SK-MEL-5 (cell line): ENCODE data around the gene CARD19. TPM values are rescaled to one million over a fixed set of nuclear protein-coding genes. Genes with fewer than 3 reads are reported as not detected.

Experiments
- DNase-seq: peaks from one replicate; pipeline ENCODE4 v3.0.0-alpha.2; 2016; ENCODE audit warnings: low read depth, low spot score
- in situ Hi-C: cut with HindIII; loops from 2 replicates; pipeline ENCODE4 v1.10.0; 2016; ENCODE audit warnings: low sequenced_read_pairs, high pct_unique_total_duplicates, low pct_unique_long_range_greater_than_20kb
- total RNA-seq: library from RNA; depleted of rRNA; stranded (reverse); fragments of >200 nt; shearing (Covaris generic); gene quantifications from 2 replicates; pipeline ENCODE4 v1.2.3, GENCODE V29; 2014

Gene CARD19
- total RNA-seq, 1 experiment from 2014 or later: 46.4 TPM

- DNase-seq: no peak
- in situ Hi-C loops: no loop called here
Observed at GRCh38 chr9:93082841-93083411, 13.1 kb upstream of the CARD19 start.

DNA sequence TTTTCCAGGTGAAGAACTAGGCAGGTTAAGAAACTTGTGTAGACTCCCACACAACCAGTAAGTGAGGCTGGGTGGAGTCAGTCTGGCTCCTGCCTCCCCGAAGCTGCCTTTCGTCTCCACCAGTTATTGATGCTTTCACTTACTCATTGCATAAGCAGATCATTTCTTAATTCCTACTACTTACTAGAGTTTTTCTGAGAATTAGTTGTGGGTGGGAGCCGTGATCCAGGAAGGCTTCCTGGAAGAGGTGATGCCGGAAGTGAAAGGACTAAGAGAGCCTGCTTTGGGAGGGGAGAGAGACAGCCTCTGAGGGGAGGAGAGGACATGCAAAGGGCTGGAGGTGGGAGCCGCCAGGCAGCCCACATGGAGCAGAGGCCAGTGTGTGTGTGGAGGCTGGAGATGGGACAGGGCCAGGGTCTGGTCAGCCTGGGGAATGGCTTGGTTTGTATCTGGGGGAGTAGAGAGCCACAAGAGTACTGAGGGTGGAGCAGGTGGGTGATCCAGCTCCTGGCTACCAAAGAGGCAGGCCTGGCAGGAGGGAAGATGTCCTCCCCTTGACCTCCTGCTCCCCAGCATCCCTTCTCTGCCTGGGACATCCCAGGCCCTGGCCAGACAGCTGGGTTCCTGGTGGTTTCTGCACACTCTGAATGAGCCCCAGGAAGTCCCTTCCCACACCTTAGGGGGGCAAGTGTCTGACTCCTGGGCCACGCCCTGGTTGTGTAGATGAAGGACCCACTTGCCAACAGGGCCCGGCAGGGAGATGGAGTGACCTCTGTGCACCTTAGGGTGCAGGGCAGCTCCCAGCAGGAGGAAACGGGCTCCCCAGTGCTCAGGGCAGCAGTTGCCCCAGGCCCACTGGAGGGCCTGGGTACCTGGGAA, 12.2 kb upstream of the CARD19 start:
- in situ Hi-C loops: no loop called here

DNA sequence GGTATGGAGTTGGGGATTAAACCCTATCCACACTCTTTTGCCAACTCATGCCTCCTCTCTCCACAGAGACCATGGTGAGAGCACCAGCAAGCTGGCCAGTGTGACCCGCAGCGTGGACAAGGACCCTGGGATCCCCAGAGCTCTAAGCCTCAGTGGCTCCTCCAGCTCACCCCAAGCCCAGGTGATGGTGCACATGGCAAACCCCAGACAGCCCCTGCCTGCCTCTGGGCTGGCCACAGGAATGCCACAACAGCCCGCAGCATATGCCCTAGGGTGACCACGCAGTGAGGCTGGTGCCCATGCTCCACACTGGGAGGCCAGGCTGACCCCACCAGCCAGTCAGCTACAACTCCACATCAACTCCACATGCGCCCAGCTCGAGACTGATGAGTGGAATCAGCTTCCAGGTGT, 11.5 kb upstream of the CARD19 start:
- in situ Hi-C loops: no loop called here
- DNase-seq: no peak

More for the DNA sequence above, 12.2 kb upstream of the CARD19 start:
- DNase-seq: no peak

GRCh38 chr9:93085676-93086075, 10.3 kb upstream of the CARD19 start:
- in situ Hi-C loops: no loop called here
- no peak for DNase-seq

- no peak for DNase-seq
- in situ Hi-C loops: no loop called here
Observed at GRCh38 chr9:93086447-93087224, 9.4 kb upstream of the CARD19 start.

DNA sequence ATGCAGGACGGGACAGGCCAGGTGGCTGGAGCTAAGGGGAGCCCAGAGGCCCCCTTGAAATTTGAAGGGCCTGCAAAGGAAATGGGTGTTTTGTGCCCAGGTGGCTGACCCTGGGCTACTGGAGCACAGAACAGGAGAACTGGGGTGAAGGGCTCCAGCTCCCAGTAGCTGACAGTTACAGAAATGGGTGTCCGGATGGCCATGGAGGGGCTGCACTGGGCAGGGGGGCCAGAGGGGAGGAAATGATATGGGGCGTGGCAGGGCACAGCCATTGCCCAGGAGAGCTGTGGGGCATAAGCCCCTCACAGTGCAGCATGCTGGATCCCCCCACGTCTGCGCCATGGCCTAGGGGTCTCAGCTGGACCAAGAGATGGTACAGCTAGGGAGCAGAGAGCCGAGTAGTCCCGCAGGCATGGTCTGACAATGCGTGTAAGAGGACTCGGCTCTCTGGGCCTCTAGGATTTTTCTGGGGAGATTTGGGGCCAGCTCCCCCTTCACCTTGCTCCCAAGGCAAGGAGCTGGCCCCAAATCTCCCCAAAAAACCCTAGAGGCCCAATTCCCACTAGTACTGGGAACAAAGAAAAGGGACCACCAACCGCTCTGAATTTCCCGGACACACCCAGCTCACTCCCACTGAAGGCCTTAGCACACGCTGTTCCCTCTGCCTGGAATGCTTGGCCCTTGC, 7.9 kb upstream of the CARD19 start:
- in situ Hi-C loops: no loop called here
- DNase-seq: no peak

GRCh38 chr9:93088656-93089015, 7.4 kb upstream of the CARD19 start:
- DNase-seq: no peak
- in situ Hi-C loops: no loop called here

- no peak for DNase-seq
- in situ Hi-C loops: no loop called here
Observed at GRCh38 chr9:93089024-93089423, 7.0 kb upstream of the CARD19 start.

- no peak for DNase-seq
- in situ Hi-C loops: no loop called here
Observed at GRCh38 chr9:93089481-93089991, 6.5 kb upstream of the CARD19 start.

DNA sequence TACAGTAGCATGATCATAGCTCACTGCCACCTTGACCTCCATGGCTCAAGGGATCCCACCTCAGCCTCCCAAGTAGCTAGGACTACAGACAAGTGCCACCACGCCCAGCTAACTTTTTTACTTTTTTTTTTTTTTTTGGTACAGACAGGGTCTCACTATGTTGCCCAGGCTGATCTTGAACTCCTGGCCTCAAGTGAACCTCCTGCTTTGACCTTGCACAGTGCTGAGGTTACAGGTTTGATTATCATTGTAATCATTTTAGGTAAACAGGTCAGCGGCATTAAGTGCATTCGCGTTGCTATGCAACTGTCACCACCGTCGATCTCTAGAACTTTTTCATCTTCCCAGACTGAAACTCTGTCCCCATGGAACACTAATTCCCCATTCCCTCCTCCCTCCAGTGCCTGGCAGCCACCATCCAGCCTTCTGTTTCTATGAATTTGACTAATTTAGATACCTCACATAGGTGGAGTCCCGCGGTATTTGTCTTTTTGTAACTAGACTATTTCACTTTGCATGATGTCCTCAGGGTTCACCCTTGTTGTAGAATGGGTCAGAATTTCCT, 5.8 kb upstream of the CARD19 start:
- DNase-seq: no peak
- in situ Hi-C loops: no loop called here

DNA sequence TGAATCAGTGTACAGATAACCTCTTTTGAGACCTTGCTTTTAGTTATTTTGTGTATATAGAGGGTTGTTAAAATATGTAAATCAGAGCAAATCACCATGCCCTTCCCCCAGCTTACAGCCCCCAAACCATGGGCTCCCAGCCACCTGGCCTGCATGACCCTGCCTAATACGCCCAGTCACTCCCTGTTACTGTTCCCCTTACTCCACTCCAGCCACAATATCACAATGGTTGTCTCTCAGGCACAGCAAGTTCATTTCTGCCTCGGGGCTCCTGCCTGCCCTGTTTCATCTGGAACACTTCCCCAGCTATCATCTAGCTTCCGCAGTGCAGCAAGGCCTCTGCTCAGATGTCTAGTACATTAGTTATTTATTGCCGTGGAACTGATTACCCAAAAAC, 5.0 kb upstream of the CARD19 start:
- DNase-seq: no peak
- in situ Hi-C loops: no loop called here

DNA sequence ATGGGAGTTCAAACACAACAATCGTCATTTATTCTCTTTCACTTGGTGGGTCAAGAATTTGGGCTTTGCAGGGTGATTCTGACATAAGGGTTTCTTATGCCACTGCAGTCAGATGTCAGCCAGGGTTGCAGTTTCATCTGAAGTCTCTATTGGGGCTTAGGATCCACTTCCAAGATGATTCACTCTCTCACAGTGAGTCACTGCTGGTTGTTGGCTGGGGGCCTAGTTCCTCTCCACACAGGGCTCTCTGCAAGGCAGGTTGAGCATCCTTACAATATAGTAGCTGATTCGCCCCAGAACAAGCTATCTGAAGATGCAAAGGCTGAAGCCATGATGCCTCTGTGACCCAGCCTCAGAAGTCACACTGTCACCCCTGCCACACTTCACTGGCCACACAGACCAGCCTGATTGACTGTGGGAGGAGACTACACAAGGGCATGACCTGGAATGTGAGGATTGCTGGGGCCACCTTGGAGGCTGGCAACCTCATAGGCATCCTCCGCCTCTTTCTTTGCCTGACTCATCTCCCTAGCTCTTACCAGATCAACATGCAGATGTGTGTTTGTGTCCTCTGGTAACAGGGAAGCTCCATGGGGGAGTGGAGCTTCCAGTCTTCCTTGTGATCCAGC, 4.5 kb upstream of the CARD19 start:
- DNase-seq: peak; percentile 64
- in situ Hi-C loops: no loop called here

- no peak for DNase-seq
- in situ Hi-C loops: no loop called here
Observed at GRCh38 chr9:93092251-93092991, 3.6 kb upstream of the CARD19 start.

DNA sequence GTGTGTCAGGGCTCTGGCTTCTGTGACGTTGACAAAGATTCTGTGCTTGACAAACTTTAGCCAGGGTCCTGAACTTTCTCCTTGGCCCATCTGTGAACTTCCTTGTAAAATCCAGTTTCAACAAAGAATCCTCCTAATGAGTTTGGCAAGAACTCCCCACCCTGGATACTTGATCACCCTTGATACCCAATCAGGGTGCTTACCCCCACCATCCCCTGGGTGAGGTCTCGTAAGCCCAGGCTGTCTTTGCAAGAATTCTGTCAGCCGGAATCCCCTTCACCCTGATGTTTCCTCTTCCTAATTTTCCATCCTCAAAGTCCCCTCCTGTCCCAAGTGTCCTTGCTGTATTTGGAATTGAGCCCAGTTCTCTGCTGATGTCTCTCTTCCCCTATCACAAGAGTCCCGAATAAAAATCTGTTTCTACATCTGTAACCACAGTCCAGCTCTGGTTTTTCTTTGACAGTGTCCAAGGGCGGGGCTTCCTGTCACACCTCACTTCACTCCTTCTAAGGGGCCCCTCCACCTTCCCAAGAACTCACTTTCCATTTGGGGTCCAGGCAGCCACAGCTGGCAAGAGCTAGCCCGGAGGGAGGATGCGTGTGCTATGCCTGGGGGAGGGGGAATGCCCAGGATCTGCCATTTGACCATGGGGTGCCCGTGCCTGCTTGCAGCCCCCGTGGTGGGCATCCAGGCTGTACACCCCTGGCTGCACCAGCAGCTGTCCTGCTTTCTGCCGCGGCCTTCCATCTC, 2.7 kb upstream of the CARD19 start:
- in situ Hi-C loops: no loop called here
- no peak for DNase-seq

- DNase-seq: no peak
- in situ Hi-C loops: no loop called here
Observed at GRCh38 chr9:93093877-93094657, 1.9 kb upstream of the CARD19 start.
